SW 1271 (cell line): ENCODE measurements around the gene AFAP1.

Experiments used
- DNase-seq, 2 experiments: peaks; one replicate each; lab custom pipeline; 2025; lab: John Stamatoyannopoulos, UW

AFAP1 gene

GRCh38 chr4:7893539-7893938 is 46.1 kb downstream of the AFAP1 start:
- no peak for DNase-seq

- no peak for DNase-seq
These were observed 47.2 kb downstream of the AFAP1 start for GRCh38 chr4:7892212-7893019.

- DNase-seq, result peak; percentile 41 to 74
These were observed 48.8 kb downstream of the AFAP1 start for GRCh38 chr4:7890635-7891393.

- no peak for DNase-seq
These were observed 52.2 kb downstream of the AFAP1 start for GRCh38 chr4:7887436-7887835.

GRCh38 chr4:7886007-7886973 is 53.4 kb downstream of the AFAP1 start:
- DNase-seq, result no peak

GRCh38 chr4:7885216-7886006 is 54.2 kb downstream of the AFAP1 start:
- no peak for DNase-seq

- DNase-seq, result no peak
These were observed 59.0 kb downstream of the AFAP1 start for GRCh38 chr4:7880683-7881082.

- no peak for DNase-seq
These were observed 60.5 kb downstream of the AFAP1 start for GRCh38 chr4:7879127-7879526.

- DNase-seq, result no peak
These were observed 61.3 kb downstream of the AFAP1 start for GRCh38 chr4:7878323-7878722.

- no peak for DNase-seq
These were observed 62.5 kb downstream of the AFAP1 start for GRCh38 chr4:7877176-7877575.

GRCh38 chr4:7876201-7876875 is 63.3 kb downstream of the AFAP1 start:
- DNase-seq, result peak in 1 of 2 experiments; percentile 15

GRCh38 chr4:7874838-7875237 is 64.8 kb downstream of the AFAP1 start:
- no peak for DNase-seq

- no peak for DNase-seq
These were observed 65.8 kb downstream of the AFAP1 start for GRCh38 chr4:7873881-7874280.

GRCh38 chr4:7872264-7872771 is 67.3 kb downstream of the AFAP1 start:
- no peak for DNase-seq

- no peak for DNase-seq
These were observed 68.3 kb downstream of the AFAP1 start for GRCh38 chr4:7871356-7871755.

GRCh38 chr4:7868892-7869471 is 70.7 kb downstream of the AFAP1 start:
- DNase-seq, result no peak

- no peak for DNase-seq
These were observed 71.3 kb downstream of the AFAP1 start for GRCh38 chr4:7868436-7868775.

GRCh38 chr4:7867701-7868435 is 71.8 kb downstream of the AFAP1 start:
- DNase-seq, result no peak

GRCh38 chr4:7867191-7867590 is 72.5 kb downstream of the AFAP1 start:
- no peak for DNase-seq

- no peak for DNase-seq
These were observed 74.1 kb downstream of the AFAP1 start for GRCh38 chr4:7865533-7865932.
